Activated CD8-positive, alpha-beta T cell treated with anti-CD3 and anti-CD28 coated beads, Interleukin-2, amount 10 ng/mL, durations not matched to agents 7 days and 5 days (primary cell): ENCODE data around the gene PDGFD. TPM values are rescaled to one million over a fixed set of nuclear protein-coding genes. Genes with fewer than 3 reads are reported as not detected.
"Not testable (repeated sequence)": the region's sequence is repeated elsewhere in the genome, so short reads cannot be mapped to it uniquely, and the experiment has no call there.

ENCODE experiments used
- ATAC-seq: fragments of 150-1000 bp; cut with Tn5 transposase; one replicate; pipeline ENCODE4 v1.10.0; 2021; ENCODE audit warnings: moderate library complexity
- CTCF ChIA-PET: fragments of 350-600 bp; sonication (Branson Sonifier 250); formaldehyde crosslinking; loops from one replicate; lab custom pipeline; 2021; ENCODE audit warnings: antibody characterized with exemption; lab: Charles Lee
- POLR2A ChIA-PET: fragments of 350-600 bp; sonication (Branson Sonifier 250); formaldehyde crosslinking; loops from one replicate; lab custom pipeline; 2021; ENCODE audit warnings: antibody characterized with exemption; lab: Charles Lee
- DNase-seq: peaks from one replicate; pipeline ENCODE4 v3.0.0-alpha.2; 2020
- H3K27ac Mint-ChIP-seq: one replicate; pipeline ENCODE4 v1.8.0; 2021; ENCODE audit warnings: mild to moderate bottlenecking, mixed read lengths
- H3K27me3 Mint-ChIP-seq: one replicate; pipeline ENCODE4 v1.8.0; 2021; ENCODE audit warnings: low read depth, mixed read lengths
- H3K36me3 Mint-ChIP-seq: one replicate; pipeline ENCODE4 v1.8.0; 2021; ENCODE audit warnings: low read depth, mixed read lengths
- H3K4me1 Mint-ChIP-seq: one replicate; pipeline ENCODE4 v1.8.0; 2021; ENCODE audit warnings: low read depth, mixed read lengths
- H3K4me3 Mint-ChIP-seq: one replicate; pipeline ENCODE4 v1.8.0; 2021; ENCODE audit warnings: mild to moderate bottlenecking, mixed read lengths
- H3K9me3 Mint-ChIP-seq: one replicate; pipeline ENCODE4 v1.8.0; 2022; ENCODE audit warnings: mixed read lengths; ENCODE audit not compliant: insufficient read depth
- total RNA-seq, 2 experiments: library from RNA; stranded (reverse); gene quantifications; one replicate each; pipeline ENCODE4 v1.2.3, GENCODE V29; 2021

Gene PDGFD
- total RNA-seq, 2 experiments from 2014 or later, result 0.08 TPM; not detected in 1

GRCh38 chr11:104060820-104061219 is 103.1 kb downstream of the PDGFD start:
- Mint-ChIP-seq H3K36me3 (no peaks in the 10 kb centered on the region), H3K4me3 (no peak overlapping the region), H3K4me1 (no peaks in the 10 kb centered on the region), H3K9me3 (no peaks in the 10 kb centered on the region), H3K27me3 (no peaks in the 10 kb centered on the region), H3K27ac (no peak overlapping the region)
- DNase-seq, result no peak
- ChIA-PET POLR2A (no interaction called here), CTCF (no interaction called here)
- no peak for ATAC-seq

DNA sequence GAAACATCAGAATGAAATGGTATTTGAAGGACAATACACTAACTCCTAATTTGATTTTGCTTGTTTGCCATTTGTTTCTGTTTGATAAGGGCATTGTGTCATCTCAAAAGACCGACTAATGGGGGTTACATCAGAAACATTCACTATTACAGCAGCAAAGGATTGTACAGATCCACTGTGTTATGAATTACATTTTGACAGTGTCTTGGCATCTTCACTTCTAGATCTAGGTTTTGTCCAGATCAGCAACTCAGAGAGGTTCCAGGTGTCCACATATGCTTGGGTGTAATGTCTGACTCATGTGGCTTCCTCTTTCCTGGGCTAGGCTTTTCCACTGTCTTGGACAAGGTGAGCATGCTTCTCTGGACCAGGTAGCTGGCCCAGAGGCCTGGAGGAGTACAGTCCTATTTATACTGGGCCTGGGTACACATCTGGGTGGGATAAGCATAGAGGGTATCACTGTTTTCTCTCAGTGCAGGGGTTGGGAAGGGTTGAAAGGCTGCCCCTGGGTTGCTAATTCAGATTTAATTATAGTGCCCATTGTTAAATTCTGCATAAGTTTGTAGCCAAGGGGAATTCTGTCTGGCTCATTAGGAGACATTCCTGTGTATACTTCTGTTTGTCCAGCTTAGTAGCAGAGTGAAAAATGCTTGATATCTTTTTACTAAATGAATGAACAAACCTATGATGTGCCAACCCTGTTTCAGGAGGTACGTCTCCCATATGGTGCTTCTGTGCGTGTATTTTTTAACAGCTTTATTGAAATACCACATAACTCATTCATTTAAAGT is 103.7 kb downstream of the PDGFD start:
- ChIA-PET CTCF (no interaction called here), POLR2A (no interaction called here)
- ATAC-seq, result no peak
- Mint-ChIP-seq H3K4me3 (no peak overlapping the region), H3K9me3 (no peaks in the 10 kb centered on the region), H3K27me3 (no peaks in the 10 kb centered on the region), H3K27ac (no peak overlapping the region), H3K4me1 (no peaks in the 10 kb centered on the region), H3K36me3 (no peaks in the 10 kb centered on the region)
- DNase-seq, result no peak

- ChIA-PET POLR2A (no interaction called here), CTCF (no interaction called here)
- Mint-ChIP-seq H3K36me3 (no peaks in the 10 kb centered on the region), H3K9me3 (no peaks in the 10 kb centered on the region), H3K4me3 (no peak overlapping the region), H3K27ac (no peak overlapping the region), H3K4me1 (no peaks in the 10 kb centered on the region), H3K27me3 (no peaks in the 10 kb centered on the region)
- no peak for ATAC-seq
- no peak for DNase-seq
Measured at GRCh38 chr11:104058680-104059079, 105.3 kb downstream of the PDGFD start.

GRCh38 chr11:104057908-104058307 is 106.0 kb downstream of the PDGFD start:
- Mint-ChIP-seq H3K9me3 (no peaks in the 10 kb centered on the region), H3K27ac (no peak overlapping the region), H3K4me3 (no peak overlapping the region), H3K36me3 (no peaks in the 10 kb centered on the region), H3K27me3 (no peaks in the 10 kb centered on the region), H3K4me1 (no peaks in the 10 kb centered on the region)
- ChIA-PET POLR2A (no interaction called here), CTCF (no interaction called here)
- DNase-seq, result no peak
- ATAC-seq, result no peak

DNA sequence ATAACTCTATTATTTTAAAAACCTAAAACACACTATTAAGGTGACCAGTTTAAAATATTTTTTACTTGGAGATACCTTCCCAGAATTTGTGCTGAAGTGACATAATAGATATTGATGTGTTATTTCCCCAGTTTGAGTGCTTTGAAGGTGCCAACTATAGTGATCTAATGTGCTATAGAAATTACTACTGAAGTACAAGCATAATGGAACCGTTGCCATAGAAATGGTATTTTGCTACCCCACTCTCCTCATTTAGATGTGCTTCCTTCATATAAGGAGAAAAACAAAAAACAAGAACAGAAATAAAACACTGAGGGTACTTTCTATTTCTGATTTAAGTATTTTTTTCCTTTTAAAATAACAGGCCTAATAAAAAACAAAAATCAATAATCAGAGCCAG is 108.4 kb downstream of the PDGFD start:
- ATAC-seq (no peak), DNase-seq (no peak)
- CTCF ChIA-PET, result no interaction called here
- H3K4me3 Mint-ChIP-seq, result no peak overlapping the region
- no peaks in the 10 kb centered on the region for H3K4me1 Mint-ChIP-seq
- no peaks in the 10 kb centered on the region for H3K27me3 Mint-ChIP-seq
- H3K9me3 Mint-ChIP-seq, result no peaks in the 10 kb centered on the region
- POLR2A ChIA-PET, result no interaction called here
- no peak overlapping the region for H3K27ac Mint-ChIP-seq
- no peaks in the 10 kb centered on the region for H3K36me3 Mint-ChIP-seq

- Mint-ChIP-seq H3K27me3 (no peaks in the 10 kb centered on the region), H3K4me3 (no peak overlapping the region), H3K4me1 (no peaks in the 10 kb centered on the region), H3K36me3 (no peaks in the 10 kb centered on the region), H3K9me3 (no peaks in the 10 kb centered on the region), H3K27ac (no peak overlapping the region)
- ATAC-seq (no peak), DNase-seq (no peak)
- ChIA-PET POLR2A (no interaction called here), CTCF (no interaction called here)
Measured at GRCh38 chr11:104054911-104055529, 108.9 kb downstream of the PDGFD start.

DNA sequence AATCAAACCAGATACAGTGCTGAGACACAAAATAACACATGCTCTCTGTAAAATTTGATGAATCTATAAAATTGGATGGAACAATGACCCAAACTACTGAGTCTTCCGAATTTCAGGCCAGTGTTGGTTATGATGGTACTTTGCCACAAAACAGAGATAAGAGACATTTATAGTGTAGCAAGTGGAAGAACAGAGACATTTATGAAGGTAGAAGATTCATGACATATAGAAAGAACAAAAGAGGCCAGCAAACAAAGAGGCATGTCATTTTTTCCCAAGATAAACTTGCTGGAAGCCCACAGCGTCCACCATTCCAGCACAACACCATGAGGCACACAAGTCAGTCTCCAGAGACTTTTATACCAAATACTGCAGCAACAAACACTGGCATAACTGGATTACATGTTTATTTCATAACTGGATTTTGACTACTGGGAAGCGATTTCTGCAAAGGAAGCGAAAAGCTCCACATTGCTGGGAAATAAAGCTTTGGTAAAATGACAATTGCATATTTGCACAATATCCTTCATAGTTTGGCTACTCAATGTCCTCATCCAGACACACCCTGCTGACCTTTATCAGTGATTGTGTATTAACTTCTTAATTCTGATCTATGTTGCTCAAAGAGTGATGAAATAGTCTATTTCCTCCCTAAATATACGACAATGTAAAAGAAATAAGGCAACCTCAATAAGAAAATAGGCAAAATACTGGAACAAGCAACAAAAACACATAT is 110.0 kb downstream of the PDGFD start:
- no peak overlapping the region for H3K27ac Mint-ChIP-seq
- no peaks in the 10 kb centered on the region for H3K27me3 Mint-ChIP-seq
- no peaks in the 10 kb centered on the region for H3K36me3 Mint-ChIP-seq
- ChIA-PET POLR2A (no interaction called here), CTCF (no interaction called here)
- ATAC-seq (no peak), DNase-seq (no peak)
- H3K9me3 Mint-ChIP-seq, result no peaks in the 10 kb centered on the region
- H3K4me1 Mint-ChIP-seq, result no peaks in the 10 kb centered on the region
- no peak overlapping the region for H3K4me3 Mint-ChIP-seq

GRCh38 chr11:104051778-104052177 is 112.2 kb downstream of the PDGFD start:
- H3K27me3 Mint-ChIP-seq, result no peaks in the 10 kb centered on the region
- ATAC-seq, result no peak
- no peak overlapping the region for H3K27ac Mint-ChIP-seq
- no peaks in the 10 kb centered on the region for H3K36me3 Mint-ChIP-seq
- H3K4me1 Mint-ChIP-seq, result no peaks in the 10 kb centered on the region
- H3K9me3 Mint-ChIP-seq, result no peaks in the 10 kb centered on the region
- no peak for DNase-seq
- ChIA-PET POLR2A (no interaction called here), CTCF (no interaction called here)
- H3K4me3 Mint-ChIP-seq, result no peak overlapping the region

GRCh38 chr11:104049116-104049515 is 114.8 kb downstream of the PDGFD start:
- H3K4me3 Mint-ChIP-seq, result no peak overlapping the region
- ChIA-PET POLR2A (no interaction called here), CTCF (no interaction called here)
- no peaks in the 10 kb centered on the region for H3K9me3 Mint-ChIP-seq
- no peak for ATAC-seq
- no peaks in the 10 kb centered on the region for H3K36me3 Mint-ChIP-seq
- H3K27me3 Mint-ChIP-seq, result no peaks in the 10 kb centered on the region
- H3K27ac Mint-ChIP-seq, result no peak overlapping the region
- DNase-seq, result no peak
- no peaks in the 10 kb centered on the region for H3K4me1 Mint-ChIP-seq

DNA sequence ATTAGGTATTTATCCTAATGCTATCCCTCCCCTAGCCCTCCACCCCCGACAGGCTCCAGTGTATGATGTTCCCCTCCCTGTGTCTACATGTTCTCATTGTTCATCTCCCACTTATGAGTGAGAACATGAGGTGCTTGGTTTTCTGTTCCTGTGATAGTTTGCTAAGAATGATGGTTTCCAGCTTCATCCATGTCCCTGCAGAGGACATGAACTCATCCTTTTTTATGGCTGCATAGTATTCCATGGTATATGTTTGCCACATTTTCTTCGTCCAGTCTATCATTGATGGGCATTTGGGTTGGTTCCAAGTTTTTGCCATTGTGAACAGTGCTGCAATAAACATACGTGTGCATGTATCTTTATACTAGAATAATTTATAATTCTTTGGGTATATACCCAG is 117.1 kb downstream of the PDGFD start:
- H3K36me3 Mint-ChIP-seq, H3K4me3 Mint-ChIP-seq, H3K27me3 Mint-ChIP-seq, H3K27ac Mint-ChIP-seq, H3K4me1 Mint-ChIP-seq, H3K9me3 Mint-ChIP-seq, POLR2A ChIA-PET, CTCF ChIA-PET, DNase-seq, ATAC-seq: not testable (repeated sequence)

- H3K27ac Mint-ChIP-seq, result no peak overlapping the region
- no peak overlapping the region for H3K4me3 Mint-ChIP-seq
- no peak for DNase-seq
- H3K36me3 Mint-ChIP-seq, result no peaks in the 10 kb centered on the region
- H3K27me3 Mint-ChIP-seq, result no peaks in the 10 kb centered on the region
- ATAC-seq, result no peak
- H3K4me1 Mint-ChIP-seq, result no peaks in the 10 kb centered on the region
- POLR2A ChIA-PET, result no interaction called here
- CTCF ChIA-PET, result no interaction called here
- no peaks in the 10 kb centered on the region for H3K9me3 Mint-ChIP-seq
Measured at GRCh38 chr11:104046331-104046730, 117.6 kb downstream of the PDGFD start.

GRCh38 chr11:104043678-104044239 is 120.2 kb downstream of the PDGFD start:
- ChIA-PET CTCF (no interaction called here), POLR2A (no interaction called here)
- DNase-seq (no peak), ATAC-seq (no peak)
- Mint-ChIP-seq H3K4me3 (no peak overlapping the region), H3K27me3 (no peaks in the 10 kb centered on the region), H3K36me3 (no peaks in the 10 kb centered on the region), H3K4me1 (no peaks in the 10 kb centered on the region), H3K9me3 (no peaks in the 10 kb centered on the region), H3K27ac (no peak overlapping the region)
